Renal cortical epithelial cell (primary cell): ENCODE measurements around the gene SUSD3. TPM values are rescaled to one million over a fixed set of nuclear protein-coding genes. Genes with fewer than 3 reads are reported as not detected.
A peak's percentile ranks its signal among the peaks of the same experiment; 100 is the strongest.

Experiments
- DNase-seq: peaks from one replicate; pipeline ENCODE4 v3.0.0-alpha.2; 2011; ENCODE audit warnings: low read depth
- total RNA-seq: library from RNA; depleted of rRNA; stranded (reverse); fragments of >200 nt; gene quantifications from 2 replicates; pipeline ENCODE4 v1.2.3, GENCODE V29; 2014

SUSD3 gene
- total RNA-seq, 1 donor from 2014 or later = 5.1 TPM

DNA sequence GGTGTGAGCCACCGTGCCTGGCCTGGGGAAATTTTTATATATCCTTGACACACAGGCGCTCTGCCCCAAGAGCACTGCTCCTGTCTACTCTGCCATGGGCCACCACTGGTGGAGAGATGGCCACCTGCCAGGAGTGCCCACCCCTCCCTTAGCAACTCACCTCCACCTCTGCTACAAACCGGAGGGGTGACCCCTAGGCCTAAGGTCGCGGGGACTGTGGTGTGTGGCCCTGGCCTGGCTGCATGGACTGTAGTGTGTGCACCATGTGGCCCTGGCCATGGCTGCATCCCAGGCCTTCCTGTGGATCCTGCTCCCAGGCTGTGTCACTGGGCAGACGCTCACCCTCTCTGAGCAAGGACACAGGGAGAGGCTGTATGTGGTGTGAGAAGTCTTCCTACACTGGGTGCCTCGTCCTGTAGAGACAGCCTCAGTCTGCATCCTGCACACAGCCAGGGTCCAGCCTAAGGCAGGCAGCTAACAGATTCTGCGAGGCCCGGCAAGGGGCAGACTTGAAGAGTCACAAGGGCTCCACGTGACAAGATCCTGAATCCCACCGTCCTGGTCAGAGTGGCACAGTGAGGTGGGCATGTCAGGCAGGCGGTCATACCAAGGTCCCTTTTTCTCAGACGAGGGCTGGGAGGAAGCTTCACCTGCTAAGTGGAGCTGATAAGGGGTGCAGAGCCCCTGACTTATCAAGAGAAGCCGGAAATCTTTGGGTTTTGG, 65.2 kb downstream of the SUSD3 start:
- DNase-seq = no peak

DNA sequence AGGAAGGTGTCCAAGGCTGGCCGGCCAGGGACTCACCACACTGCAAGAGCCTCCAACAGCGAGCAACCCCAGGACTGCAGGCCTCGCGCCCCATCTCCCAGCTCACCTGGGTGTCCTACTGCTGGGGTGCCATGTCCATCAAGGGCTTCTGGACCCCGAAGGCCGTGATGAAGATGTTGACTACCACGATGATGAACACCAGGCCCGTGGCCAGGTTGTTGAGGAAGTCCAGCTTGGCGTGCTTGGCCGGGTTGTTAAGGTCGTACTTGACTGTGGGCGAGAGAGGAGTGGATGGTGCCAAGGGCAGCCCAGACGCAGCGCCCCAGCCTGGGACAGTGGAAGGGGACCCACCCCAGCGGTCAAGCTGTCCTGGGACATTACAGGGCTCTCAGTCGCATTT, 66.3 kb downstream of the SUSD3 start:
- DNase-seq = no peak

DNA sequence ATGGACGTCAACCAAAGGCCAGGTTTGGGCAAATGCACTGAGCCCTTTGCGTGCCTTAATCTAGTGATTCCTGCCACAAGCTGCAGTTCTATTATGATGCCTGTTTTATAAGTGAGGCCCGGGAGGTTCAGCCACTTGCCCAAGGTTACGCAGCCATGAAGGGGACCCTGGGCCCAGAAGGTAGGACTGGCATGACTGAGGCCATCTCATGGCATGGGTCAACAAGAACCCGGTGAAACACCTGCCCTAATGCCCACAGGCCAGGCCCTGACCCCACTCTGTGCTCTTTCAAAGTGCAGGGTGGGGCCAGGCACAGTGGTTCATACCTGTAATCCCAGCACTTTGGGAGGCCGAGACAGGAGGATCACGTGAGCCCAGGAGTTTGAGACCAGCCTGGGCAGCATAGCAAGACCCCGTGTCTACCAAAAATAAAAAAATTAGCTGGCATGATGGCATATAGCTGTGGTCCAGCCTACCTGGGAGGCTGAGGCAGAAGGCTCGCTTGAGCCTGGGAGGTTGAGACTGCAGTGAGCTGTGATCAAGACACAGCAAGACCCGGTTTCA, 66.9 kb downstream of the SUSD3 start:
- no peak for DNase-seq

DNA sequence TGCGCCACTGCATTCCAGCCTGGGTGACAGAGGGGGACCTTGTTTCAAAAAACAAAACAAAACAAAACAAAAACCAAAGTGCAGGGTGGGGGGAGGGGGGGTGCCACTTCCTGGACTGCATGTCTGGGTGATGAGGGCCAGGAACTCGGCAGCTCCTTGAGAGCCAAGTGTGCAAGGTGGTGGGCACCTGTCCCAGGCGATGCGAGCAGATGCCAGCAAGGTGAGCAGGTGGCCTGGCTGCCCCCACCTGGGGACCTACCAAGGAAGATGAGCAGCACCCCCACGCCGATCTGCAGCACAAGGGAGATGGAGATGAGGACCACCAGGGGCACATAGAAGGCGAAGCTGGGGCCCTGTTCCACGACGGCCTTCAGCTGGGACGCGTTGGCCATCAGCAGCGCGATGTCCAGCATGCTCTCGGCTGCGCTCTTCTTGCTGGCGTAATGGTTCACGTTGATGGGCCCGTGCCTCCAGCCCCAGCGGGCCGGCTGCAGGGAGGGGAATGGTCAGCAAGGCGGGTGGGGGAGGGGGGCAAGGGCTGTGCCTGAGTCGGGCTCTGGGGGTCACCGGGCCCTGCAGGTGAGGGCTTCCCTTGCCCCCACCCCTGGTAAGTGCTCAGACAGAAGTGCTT, 67.8 kb downstream of the SUSD3 start:
- DNase-seq = no peak

DNA sequence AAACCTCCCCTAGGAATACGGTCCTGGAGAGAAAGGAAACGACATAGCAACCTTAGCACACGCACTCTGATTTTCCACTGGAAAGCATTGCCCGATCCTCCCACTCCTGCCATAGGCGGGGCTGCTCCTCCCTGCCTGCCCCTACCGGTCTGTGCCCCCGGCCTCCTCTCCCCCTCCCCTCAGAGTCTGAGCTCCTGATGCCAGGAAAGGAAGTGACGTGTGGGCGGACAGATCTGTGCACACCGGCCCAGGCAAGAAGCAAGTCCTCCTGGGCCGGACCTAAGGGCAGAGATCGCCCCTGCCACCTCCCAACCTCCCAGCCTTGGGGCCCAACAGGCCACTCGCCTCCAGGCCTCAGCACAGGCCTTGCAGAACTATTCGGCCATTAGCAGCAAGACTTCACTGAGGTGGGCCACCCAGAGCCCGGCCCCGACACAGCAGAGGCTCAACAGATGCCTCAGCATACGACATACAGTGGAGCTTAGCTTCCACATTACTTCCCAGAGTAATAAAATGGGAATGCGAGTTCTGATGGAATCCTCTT, 68.4 kb downstream of the SUSD3 start:
- peak; percentile 60 for DNase-seq

DNA sequence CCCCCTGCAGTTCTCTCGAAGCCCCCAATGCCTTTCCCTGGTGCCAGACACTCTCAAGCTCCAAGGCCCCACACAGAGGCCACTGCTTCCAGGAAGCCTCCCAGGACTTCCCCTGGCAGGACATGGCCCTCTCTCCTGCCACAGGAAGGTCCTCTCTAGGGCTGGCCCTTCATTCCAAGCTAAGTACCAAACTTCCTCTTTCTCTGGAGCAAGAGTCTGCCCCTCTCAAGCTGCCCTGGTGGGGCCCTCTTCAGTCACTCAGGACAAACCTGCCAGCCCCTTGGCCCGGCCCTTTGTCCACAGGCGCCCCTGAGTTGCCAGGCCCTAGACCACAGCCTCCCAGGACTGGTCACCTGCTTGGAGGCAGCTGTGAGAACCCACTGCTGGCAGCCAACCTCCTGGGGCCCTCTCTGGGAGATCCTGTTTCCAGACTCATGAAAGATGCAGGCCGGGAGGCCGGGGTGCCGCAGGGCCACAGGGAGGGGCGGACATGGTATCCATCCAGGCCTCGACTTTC, 69.0 kb downstream of the SUSD3 start:
- peak; percentile 41 for DNase-seq

DNA sequence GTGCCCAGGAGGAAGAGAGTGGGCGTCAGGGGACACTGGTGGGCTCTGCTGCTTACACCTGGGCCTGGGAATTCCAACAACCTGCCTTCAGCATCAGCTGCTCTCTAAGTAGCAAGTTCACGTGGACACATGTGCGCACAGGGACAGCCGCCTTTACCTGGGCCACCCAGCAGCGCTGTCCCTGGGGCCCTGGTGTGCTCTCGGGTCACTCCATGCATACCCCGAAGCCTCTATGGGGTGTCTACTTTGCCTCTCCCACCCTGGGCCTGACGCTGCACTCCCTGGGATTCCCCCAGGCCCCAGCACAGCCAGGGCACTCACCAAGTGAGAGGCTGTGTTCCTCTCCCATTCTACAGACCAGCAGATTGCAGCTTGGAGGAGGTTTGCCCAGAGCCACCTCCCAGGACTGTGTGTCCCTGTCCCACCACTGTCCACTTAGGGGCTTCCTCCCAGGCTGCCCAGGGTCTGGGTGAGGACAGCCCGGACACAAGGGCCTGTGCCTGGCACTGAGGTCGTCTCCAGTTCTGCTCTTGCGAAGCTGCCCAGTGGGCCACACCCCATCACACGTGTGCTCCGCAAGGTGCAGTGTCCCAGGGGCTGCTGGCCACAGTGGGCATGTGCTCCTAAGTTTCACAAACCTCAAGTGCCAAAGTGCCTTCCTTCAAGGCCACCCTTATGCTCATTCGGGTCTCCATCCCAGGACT, 69.7 kb downstream of the SUSD3 start:
- no peak for DNase-seq

DNA sequence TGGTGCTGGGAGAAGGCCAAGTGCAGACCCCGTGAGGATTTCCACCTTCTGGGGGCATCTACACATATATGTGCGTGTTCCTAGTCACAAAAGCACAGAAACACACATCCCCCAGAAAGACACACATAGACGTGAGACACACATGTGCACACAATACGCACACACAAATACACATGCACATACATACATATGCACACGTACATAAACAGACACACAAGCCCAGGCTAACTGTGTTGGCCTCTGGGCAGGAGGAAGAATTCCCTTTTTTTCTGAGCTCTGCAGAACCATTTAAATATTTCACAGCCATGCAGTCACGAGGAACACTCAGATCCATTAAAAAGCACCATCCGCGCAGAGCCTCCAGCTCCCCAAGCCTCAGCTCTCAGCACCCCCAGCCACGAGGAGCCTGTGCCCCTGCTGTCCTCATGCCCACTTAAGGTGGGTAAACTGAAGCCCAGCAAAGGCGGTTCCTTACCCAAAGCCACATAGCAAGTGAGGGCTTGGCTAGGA, 70.3 kb downstream of the SUSD3 start:
- no peak for DNase-seq

DNA sequence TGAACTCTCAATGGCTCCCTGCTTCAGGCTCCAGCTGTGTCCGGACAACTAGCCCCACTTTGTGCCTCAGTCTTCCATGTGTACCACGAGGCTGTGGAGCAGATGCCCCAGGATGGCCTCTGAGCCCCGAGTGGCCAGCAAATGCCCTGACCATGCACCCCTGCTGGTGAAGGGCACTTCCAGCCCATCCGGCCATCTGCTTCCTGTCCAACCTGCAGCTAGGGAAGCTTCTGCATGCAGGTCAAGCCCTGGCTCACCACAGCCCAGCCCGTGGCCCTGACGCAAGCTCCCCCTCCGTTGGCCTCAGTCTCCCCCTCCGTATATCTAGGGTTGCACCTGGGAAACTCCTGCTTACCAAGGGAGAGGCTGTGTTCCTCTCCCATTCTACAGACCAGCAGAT, 70.8 kb downstream of the SUSD3 start:
- no peak for DNase-seq

DNA sequence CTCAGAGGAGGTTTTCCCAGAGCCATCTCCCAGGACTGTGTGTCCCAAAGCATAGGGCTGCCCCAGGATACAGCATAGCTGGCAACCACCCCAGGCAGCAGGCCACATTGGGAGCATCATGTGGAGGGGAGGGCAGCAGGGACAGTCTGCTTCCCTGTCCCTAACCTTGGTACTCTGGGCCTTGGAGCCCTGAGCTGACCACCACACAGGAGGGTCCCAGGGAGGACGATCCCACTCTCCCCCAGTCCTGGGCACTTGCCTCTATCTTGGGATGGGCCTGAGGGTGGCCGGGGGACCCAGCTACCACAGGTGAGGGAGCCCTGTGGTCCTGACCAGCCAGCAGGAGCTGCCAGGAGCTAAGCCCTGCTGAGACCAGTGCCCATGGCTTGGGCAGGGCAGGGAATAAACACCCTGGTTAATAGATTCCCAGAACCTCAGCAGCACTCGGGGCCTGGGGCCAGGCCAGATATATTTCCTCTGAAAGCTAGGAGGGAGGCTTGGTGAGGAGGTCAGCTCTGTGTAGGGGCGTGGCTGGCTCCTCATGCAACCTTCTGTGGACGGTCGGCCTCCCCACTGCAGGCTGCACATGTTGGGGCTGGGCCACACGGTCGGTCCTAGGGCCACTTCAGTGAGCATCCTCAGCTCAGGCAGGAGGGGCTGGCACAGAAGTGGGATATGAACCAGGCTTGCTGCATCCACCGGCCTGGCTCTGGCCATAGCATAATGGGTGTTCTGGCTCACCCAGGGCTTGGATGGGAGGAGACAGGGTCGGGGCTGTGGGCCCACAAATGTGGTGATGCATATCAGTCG, 71.4 kb downstream of the SUSD3 start:
- DNase-seq = peak; percentile 44

DNA sequence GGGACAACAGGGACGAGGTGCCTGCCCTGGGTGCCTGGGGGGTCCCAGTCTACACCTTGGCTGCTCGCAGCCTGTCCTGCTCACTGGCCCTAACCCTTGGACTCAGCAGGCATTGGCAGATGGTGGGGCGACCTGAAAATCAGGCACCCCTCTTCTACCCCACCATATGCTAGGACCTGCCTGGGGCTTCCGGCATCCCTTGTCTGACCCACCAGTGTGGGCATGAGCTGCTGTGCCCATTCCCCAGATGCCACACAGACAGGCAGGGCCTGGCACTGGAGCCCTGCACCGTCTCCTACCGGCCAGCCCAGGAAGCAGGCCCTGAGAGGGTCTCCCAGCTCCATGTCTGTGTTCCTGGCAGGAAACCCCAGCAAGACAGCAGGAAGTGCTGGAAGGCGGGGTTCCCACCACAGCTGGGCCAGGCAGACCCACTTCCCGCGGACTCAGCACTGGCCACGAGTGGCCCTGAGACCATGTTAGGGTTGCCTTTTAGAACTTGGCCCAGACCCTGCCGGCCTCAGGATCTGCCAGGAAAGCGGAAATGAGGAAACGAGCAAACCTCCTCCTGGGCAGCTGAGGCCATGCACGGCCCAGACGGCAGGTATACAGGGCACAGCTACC, 72.5 kb downstream of the SUSD3 start:
- no peak for DNase-seq

DNA sequence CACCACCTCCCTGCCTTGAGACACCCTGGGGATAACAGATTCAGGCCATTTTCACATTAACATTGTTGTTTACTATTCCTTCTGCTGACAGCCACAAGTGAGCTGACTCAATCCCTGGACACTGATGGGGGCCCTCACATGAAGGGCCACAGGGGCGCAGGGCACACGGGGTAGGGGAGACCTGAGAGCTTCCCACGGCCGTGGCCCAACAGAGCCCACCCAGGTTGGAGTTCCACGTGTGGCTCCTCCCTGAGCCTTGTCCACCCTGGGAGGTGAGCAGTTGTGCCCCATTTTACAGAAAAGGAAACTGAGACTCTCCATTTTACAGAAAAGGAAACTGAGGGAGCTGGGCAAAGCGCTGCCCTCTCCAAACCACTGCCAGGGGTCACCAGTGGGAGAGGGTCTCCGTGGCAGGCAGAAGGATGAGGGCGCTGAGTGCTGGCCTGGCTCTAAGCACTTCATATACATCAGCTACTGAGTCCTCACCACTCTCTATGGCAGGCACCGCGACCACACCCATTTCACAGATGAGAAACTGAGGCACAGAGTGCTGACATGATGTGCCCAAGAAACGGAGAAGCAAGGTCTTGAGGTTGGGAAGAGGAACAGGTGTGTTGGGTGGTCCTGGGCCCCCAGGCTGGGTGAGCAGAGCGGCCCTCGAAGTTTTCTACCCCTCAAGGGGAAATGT, 73.2 kb downstream of the SUSD3 start:
- DNase-seq = no peak

DNA sequence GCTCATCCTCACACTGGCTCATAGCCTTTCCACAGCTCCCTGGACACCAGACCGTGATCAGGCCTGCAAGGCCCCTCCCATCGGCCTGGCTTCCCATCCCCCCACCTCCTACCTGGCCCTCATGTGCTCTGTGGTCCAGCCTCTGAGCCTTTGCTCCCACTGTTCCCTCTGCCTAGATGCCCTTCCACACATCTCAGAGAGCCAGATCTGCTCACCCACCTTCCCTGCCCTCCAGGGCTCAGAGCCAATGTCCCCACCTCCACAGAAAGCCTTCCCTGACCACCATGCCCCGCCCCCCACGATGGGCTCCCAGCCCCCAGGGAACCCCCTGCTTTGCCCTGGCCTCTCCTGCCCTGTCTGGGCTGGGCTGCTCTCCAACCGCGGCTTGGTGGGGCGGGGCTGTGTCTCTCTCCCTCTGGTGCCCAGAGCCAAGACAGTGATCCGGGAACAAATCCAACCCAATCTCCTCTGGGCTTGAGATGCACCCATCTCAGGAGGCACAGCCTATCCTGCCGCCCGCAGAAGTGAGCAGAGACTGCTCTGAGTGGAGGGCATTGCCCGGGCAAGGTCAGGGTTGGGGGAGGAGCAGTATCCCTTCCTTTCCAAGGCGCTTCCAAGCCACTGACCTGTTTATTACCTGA, 73.9 kb downstream of the SUSD3 start:
- DNase-seq = peak; percentile 68

DNA sequence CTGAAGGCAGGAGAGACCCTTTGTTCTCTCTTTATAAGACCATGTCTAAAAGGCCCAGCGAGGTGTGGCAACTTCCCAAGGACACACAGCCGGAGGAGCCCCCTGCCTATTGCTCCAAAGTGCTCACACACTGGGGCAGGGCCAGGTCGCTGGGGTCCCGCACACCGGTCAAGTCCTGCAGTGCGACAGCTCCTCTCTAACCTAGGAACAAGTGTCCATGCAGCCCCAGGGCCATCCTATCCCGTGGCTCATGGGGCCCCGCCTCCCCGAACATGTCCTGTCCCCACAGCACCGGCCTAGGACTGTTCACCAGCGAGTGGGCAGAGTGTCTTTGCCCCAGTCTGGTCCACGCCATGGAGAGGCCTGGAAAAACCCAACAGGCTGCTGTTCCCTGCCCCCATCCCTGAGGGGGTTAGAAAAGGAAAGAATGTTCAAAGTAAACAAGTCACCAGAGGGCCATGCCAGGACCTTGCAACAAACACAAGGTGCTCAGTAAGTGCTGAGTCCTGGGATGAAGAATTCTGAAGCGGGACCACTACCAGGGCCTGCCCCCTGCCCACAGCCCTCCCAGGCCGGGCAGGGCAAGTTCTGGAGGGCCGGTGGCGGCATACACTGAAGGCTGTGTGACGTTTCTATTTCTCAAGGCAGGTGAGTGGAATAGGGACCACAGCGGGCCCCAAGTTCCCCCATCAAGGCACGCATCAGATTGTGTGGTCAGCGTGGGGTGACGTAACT, 74.6 kb downstream of the SUSD3 start:
- DNase-seq = peak; percentile 80

DNA sequence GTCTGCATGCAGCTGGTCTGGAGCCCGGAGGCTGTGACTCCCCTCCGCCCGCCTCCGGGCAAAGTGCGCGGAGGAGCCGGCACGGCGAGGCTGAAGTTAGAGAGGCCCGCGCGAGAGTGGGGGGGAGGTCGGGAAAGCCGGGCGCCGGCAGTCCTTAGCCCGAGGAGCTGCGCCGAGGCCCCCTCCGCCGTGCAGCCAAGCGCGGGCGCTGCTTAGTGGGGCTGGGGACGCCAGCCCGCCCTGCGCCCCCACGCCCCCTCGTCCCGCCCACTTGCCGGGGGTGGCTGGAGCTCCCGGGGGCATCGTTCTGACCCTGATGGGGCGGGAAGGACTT, 75.1 kb downstream of the SUSD3 start:
- DNase-seq = no peak

DNA sequence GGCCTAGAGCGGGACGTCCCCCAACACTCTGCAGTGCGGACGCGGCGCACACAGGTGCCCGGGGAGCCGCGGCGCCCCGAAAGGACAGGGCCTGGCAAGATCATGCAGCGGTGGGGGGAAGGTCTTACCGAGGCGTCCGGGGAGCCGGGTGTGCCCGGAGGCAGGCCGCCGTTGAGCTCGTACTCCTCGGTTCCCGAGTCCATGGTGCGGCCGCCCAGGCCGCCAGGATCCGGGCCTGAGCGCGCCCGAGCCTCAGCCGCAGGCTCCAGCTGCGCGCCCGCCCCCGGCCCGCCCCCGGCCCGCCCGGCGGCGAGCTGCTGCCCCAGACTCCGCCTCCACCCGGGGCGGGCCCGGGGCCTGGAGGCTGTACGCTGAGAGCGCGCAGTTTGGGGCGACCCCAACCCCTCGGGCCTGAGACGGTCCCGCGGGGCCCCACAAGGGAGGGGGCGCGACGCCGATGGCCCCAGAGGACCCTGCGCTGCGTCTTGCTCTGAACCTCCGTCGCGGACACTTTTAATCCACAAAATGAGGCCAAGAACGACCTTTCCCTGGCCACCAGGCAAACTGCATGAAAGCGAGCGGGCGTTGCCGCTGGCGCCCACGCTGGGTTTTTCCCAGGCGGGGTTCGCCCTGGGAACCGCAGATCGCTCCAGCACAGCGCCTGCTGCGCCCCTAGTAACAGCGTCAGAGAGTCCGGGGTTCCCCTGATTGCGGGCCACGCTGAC, 75.7 kb downstream of the SUSD3 start, which contains the start of gene NINJ1:
Gene NINJ1, minus strand, starts transcription at position 237 of the 725 bp plus-strand sequence. Its CDS starts 34 bp downstream, at position 203.
- peak; percentile 71 for DNase-seq
